ENCODE data around the gene BTBD2. TPM values are rescaled to one million over a fixed set of nuclear protein-coding genes. Genes with fewer than 3 reads are reported as not detected.

BTBD2 gene
- total RNA-seq, 1 donor: 46.6 TPM

DNA sequence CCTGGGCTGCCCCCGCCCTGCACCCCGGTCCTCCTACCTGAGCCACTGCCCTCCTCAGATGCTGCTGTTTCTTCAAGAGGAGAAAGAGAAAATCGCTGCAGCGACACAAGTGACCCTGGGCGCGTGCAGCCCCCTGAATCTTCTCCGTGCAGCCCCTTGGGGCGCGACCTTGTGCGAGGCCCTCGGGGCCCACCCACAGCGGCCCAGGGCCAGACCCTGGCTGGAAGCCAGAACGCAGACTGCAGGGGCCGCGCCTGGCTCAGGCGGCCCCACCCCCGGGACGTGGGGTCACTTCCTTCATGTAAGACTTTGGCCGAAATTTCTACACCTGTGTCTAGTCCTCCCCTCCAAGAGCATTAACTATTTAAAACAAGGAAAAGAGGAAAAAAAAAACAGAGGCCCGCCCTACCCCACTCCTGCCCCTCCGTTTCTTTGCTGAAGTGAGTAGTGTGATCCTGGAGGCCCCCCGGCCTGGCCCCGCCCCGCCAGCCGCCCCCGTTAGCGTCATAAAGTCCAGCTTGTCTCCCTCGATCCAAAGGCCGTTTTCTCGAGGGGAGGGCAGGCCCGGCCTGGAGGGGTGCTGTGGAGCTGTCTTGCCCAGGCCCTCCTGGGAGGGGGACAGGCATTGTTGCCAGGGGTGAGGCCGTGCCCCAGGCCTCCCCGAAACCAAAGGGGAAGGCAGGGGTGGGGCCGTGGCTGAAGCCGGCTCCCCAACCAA lies 35.3 kb downstream of the BTBD2 start:
- TF ChIP-seq, protein P1, sequence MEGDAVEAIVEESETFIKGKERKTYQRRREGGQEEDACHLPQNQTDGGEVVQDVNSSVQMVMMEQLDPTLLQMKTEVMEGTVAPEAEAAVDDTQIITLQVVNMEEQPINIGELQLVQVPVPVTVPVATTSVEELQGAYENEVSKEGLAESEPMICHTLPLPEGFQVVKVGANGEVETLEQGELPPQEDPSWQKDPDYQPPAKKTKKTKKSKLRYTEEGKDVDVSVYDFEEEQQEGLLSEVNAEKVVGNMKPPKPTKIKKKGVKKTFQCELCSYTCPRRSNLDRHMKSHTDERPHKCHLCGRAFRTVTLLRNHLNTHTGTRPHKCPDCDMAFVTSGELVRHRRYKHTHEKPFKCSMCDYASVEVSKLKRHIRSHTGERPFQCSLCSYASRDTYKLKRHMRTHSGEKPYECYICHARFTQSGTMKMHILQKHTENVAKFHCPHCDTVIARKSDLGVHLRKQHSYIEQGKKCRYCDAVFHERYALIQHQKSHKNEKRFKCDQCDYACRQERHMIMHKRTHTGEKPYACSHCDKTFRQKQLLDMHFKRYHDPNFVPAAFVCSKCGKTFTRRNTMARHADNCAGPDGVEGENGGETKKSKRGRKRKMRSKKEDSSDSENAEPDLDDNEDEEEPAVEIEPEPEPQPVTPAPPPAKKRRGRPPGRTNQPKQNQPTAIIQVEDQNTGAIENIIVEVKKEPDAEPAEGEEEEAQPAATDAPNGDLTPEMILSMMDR (IDR thresholded peaks at IDR 0.05; ENCODE audit: insufficient read depth, low read depth, low read length): no peak
- H3K4me3 ChIP-seq (ENCODE audit: low read depth, low read length): no peak overlapping the region
- DNase-seq (ENCODE audit: low read depth): no peak

DNA sequence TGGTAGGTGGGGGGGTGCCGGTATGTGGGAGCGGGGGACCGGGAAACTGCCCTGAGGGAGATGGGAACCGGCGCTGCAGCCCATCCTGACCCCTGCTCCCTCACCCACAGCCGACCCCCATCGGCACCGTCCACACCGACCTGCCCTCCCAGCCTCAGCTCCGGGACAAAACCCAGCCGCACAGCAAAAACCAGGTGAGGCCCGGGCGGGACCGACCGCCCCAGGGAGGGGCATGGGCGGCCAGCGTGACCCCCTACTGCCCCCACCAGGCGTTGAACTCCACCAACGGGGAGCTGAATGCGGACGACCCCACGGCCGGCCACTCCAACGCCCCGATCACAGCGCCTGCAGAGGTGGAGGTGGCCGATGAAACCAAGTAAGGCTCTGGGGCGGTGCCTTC lies 35.9 kb downstream of the BTBD2 start:
- TF ChIP-seq, protein P1 (IDR thresholded peaks at IDR 0.05; ENCODE audit: insufficient read depth, low read depth, low read length): no peak
- no peak overlapping the region for H3K4me3 ChIP-seq (ENCODE audit: low read depth, low read length)
- no peak for DNase-seq (ENCODE audit: low read depth)

DNA sequence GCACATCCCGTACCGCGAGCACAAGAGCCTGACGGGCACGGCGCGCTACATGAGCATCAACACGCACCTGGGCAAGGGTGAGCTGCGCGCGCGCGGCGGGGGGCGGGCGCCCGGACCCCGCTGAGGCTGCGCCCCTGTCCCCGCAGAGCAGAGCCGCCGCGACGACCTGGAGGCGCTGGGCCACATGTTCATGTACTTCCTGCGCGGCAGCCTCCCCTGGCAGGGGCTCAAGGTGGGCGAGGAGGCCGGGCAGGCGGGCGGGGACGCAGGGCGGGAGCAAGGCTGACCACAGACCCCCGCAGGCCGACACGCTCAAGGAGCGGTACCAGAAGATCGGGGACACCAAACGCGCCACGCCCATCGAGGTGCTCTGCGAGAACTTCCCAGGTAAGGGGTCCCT lies 36.5 kb downstream of the BTBD2 start:
- no peak for DNase-seq (ENCODE audit: low read depth)
- no peak overlapping the region for H3K4me3 ChIP-seq (ENCODE audit: low read depth, low read length)
- TF ChIP-seq, protein P1 (IDR thresholded peaks at IDR 0.05; ENCODE audit: insufficient read depth, low read depth, low read length): no peak

DNA sequence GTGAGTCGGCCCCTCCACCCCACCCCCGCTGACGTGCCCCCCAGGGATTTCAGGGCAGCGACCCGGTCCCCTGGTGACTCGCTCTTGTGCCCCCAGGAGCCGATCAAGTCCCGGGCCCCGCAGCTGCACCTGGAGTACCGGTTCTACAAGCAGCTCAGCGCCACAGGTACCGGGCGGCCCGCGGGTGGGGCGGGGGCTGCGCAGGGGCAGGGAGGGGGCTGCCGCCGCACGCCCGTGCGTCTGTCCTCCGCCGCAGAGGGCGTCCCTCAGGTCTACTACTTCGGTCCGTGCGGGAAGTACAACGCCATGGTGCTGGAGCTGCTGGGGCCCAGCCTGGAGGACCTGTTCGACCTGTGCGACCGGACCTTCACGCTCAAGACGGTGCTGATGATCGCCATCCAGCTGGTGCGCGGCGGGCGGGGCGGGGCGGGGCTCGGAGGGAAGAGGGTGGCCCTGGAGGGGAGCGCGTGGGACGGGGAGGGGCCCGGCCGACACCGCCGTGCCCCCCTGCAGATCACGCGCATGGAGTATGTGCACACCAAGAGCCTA lies 37.1 kb downstream of the BTBD2 start:
- no peak for DNase-seq (ENCODE audit: low read depth)
- H3K4me3 ChIP-seq (ENCODE audit: low read depth, low read length): no peak overlapping the region
- TF ChIP-seq, protein P1 (IDR thresholded peaks at IDR 0.05; ENCODE audit: insufficient read depth, low read depth, low read length): no peak

DNA sequence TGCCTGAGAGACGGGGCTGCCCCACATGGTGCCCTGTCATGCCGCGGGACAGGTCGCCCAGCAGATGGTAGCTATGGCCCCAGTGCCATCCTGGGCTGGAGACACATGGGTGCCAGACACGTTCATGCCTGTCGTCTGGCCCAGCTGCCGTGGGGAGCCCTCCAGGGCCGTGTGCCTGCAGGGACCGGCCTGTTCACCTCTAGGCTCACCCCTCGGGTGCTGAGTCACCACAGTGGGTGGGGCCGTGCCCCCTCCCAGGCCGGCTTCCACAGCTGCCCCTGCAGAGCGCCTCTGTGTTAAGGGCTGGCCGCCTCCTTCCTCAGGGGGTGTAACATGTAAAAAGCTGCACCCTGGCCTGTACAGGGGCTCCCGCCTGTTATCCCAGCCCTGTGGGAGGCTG lies 38.4 kb downstream of the BTBD2 start:
- TF ChIP-seq, protein P1 (IDR thresholded peaks at IDR 0.05; ENCODE audit: insufficient read depth, low read depth, low read length): no peak
- no peak for DNase-seq (ENCODE audit: low read depth)
- H3K4me3 ChIP-seq (ENCODE audit: low read depth, low read length): no peak overlapping the region

DNA sequence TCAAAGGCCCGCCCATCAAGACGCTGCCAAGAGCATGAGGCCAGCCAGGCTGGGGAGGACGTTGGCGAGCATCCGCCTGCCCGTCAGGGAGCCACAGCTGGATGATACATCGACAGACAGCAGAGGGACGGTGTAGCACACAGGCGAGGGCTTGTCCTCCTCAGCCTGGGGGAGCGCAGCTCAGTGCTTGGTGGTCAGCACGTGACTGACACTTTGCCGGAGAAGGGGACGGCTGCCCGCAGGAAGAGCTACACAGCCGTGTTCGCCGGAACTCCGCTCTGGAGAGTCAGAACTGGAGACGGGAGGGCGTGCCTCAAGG lies 40.4 kb downstream of the BTBD2 start:
- no peak overlapping the region for H3K4me3 ChIP-seq (ENCODE audit: low read depth, low read length)
- peak; percentile 5 for DNase-seq (ENCODE audit: low read depth)
- TF ChIP-seq, protein P1 (IDR thresholded peaks at IDR 0.05; ENCODE audit: insufficient read depth, low read depth, low read length): no peak
